CD14-positive monocyte (primary cell): ENCODE results near the gene ASNSD1. TPM values are rescaled to one million over a fixed set of nuclear protein-coding genes. Genes with fewer than 3 reads are reported as not detected.

Source experiments
- DNase-seq, 3 donors: peaks; one replicate each; pipeline ENCODE4 v3.0.0-alpha.2; 2011 to 2022
- H2AFZ ChIP-seq: 2 replicates; pipeline ENCODE4 v1.6.0; 2012; ENCODE audit warnings: mild to moderate bottlenecking, low read depth, low read length, inconsistent platforms; ENCODE audit not compliant: insufficient read depth, poor library complexity, severe bottlenecking
- H3K27ac ChIP-seq, 2 donors: 1 replicate in 1 of 2; 2 replicates in 1 of 2; pipeline ENCODE4 v1.5.1; 2012 to 2013; ENCODE audit warnings: low read length in 2 of 2, control low read depth in 1 of 2, inconsistent platforms in 1 of 2, low read depth in 1 of 2, mild to moderate bottlenecking in 1 of 2
- H3K27me3 ChIP-seq, 2 donors: one replicate each; pipeline versions ENCODE4 v1.6.0 to v1.6.1; 2011 to 2013; ENCODE audit warnings: low read length in 2 of 2; ENCODE audit not compliant: control insufficient read depth in 2 of 2, insufficient read depth in 2 of 2
- H3K36me3 ChIP-seq, 2 donors: replicated peaks in 1 of 2; 1 replicate in 1 of 2; 2 replicates in 1 of 2; pipeline versions ENCODE4 v1.5.1 to v1.6.1; 2012 to 2013; ENCODE audit warnings: low read length in 2 of 2, control low read depth in 1 of 2, inconsistent platforms in 1 of 2, mild to moderate bottlenecking in 1 of 2; ENCODE audit not compliant: insufficient read depth in 2 of 2, control insufficient read depth in 1 of 2
- H3K4me1 ChIP-seq, 2 donors: 1 replicate in 1 of 2; 2 replicates in 1 of 2; pipeline versions ENCODE4 v1.5.1 to v1.6.1; 2012 to 2013; ENCODE audit warnings: low read length in 2 of 2, control low read depth in 1 of 2, inconsistent platforms in 1 of 2, mild to moderate bottlenecking in 1 of 2, moderate library complexity in 1 of 2; ENCODE audit not compliant: insufficient read depth in 2 of 2, control insufficient read depth in 1 of 2
- H3K4me2 ChIP-seq: replicated peaks from 2 replicates; pipeline ENCODE3; 2012; ENCODE audit warnings: low read length, moderate library complexity, mild to moderate bottlenecking; ENCODE audit not compliant: poor library complexity, severe bottlenecking; ENCODE audit errors: extremely low read depth
- H3K4me3 ChIP-seq, 3 experiments: fragments of 200-600 bp in 1 of 3; sonication (generic) in 1 of 3; replicated peaks in 1 of 3; 1 replicate in 2 of 3; 2 replicates in 1 of 3; pipeline ENCODE4 v1.5.1; 2011 to 2013; ENCODE audit warnings: low read length in 3 of 3, mild to moderate bottlenecking in 3 of 3, control low read depth in 2 of 3, low read depth in 2 of 3, inconsistent platforms in 1 of 3, moderate library complexity in 1 of 3
- H3K79me2 ChIP-seq: 2 replicates; pipeline ENCODE4 v1.6.0; 2012; ENCODE audit warnings: mild to moderate bottlenecking, control low read depth, inconsistent platforms, low read length, moderate library complexity; ENCODE audit not compliant: insufficient read depth
- H3K9ac ChIP-seq: 2 replicates; pipeline ENCODE4 v1.6.0; 2017; ENCODE audit warnings: low read length, mild to moderate bottlenecking; ENCODE audit not compliant: insufficient read depth, poor library complexity, severe bottlenecking
- H3K9me3 ChIP-seq, 2 donors: replicated peaks in 1 of 2; 1 replicate in 1 of 2; 2 replicates in 1 of 2; pipeline versions ENCODE4 v1.5.1 to v1.6.1; 2012 to 2013; ENCODE audit warnings: low read length in 2 of 2, control low read depth in 1 of 2; ENCODE audit not compliant: control insufficient read depth in 1 of 2, insufficient read depth in 1 of 2
- H4K20me1 ChIP-seq: 2 replicates; pipeline ENCODE4 v1.6.0; 2012; ENCODE audit warnings: mild to moderate bottlenecking, low read length, control low read depth, moderate library complexity; ENCODE audit not compliant: insufficient read depth
- H3K27ac Mint-ChIP-seq, 7 donors: one replicate each; pipeline ENCODE4 v1.8.0; 2020; ENCODE audit warnings: mild to moderate bottlenecking in 7 of 7, mixed read lengths in 7 of 7, moderate library complexity in 6 of 7, inconsistent platforms in 2 of 7
- H3K27me3 Mint-ChIP-seq, 3 donors: one replicate each; pipeline ENCODE4 v1.8.0; 2021 to 2022; ENCODE audit warnings: low read depth in 3 of 3, mild to moderate bottlenecking in 3 of 3, mixed read lengths in 3 of 3, moderate library complexity in 3 of 3, inconsistent platforms in 1 of 3
- H3K36me3 Mint-ChIP-seq, 2 donors: one replicate each; pipeline ENCODE4 v1.8.0; 2020; ENCODE audit warnings: mixed read lengths in 2 of 2, inconsistent platforms in 1 of 2, mild to moderate bottlenecking in 1 of 2
- H3K4me1 Mint-ChIP-seq: one replicate; pipeline ENCODE4 v1.8.0; 2020; ENCODE audit warnings: mild to moderate bottlenecking, mixed read lengths
- H3K4me3 Mint-ChIP-seq, 2 donors: one replicate each; pipeline ENCODE4 v1.8.0; 2020; ENCODE audit warnings: mild to moderate bottlenecking in 2 of 2, mixed read lengths in 2 of 2, moderate library complexity in 1 of 2
- H3K9me3 Mint-ChIP-seq, 7 donors: one replicate each; pipeline ENCODE4 v1.8.0; 2020 to 2022; ENCODE audit warnings: mixed read lengths in 7 of 7, mild to moderate bottlenecking in 6 of 7, moderate library complexity in 6 of 7, inconsistent platforms in 2 of 7
- CTCF ChIP-seq: fragments of 200-600 bp; IDR thresholded peaks from one replicate; pipeline ENCODE4 v1.8.0; 2022; ENCODE audit warnings: antibody characterized with exemption, mild to moderate bottlenecking
- WGBS: methylation state at CpG from one replicate; pipeline ENCODE4 v1.1.5; 2013; ENCODE audit warnings: missing lambda C conversion rate; ENCODE audit not compliant: insufficient coverage; 5-methylcytosine and 5-hydroxymethylcytosine counted together
- intact Hi-C, 2 donors: fragments of 100-400 bp; cut with micrococcal nuclease; formaldehyde crosslinking; loops; one replicate each; pipeline versions ENCODE4 v1.15.0 to v1.15.1; 2023
- polyA plus RNA-seq, 3 donors: library from polyadenylated mRNA; depleted of rRNA in 1 of 3; unstranded in 2 of 3; stranded (reverse) in 1 of 3; fragments of 300-500 nt in 2 of 3; fragments of >200 nt in 1 of 3; fragmentation: Illumina TruSeq in 2 of 3; gene quantifications; 1 replicate in 2 of 3; 2 replicates in 1 of 3; pipeline ENCODE4 v1.2.3, GENCODE V29; 2012 to 2021

Gene ASNSD1
- polyA plus RNA-seq, 3 donors: 8.6 to 27.1 (median 26.6) TPM

GRCh38 chr2:189696223-189696622, 35.0 kb downstream of the ASNSD1 start:
- H3K27ac Mint-ChIP-seq: no peak overlapping the region
- no CpG with 5 or more reads among the region's 3 CpGs for WGBS

GRCh38 chr2:189698020-189698887, 37.0 kb downstream of the ASNSD1 start:
- intact Hi-C loops: loop anchor here in 1 of 2 donors (5.0 kb wide), 1 partner anchor 36 kb away; the partner anchor contains the start of gene ASNSD1
- peak overlapping the region in 1 of 2 donors; percentile 11 for H3K4me3 Mint-ChIP-seq
- H2AFZ ChIP-seq: peak overlapping the region; percentile 6

More at GRCh38 chr2:189696223-189696622, 35.0 kb downstream of the ASNSD1 start:
- Histone ChIP-seq H3K4me3 (no peak overlapping the region), H2AFZ (no peak overlapping the region), H3K4me2 (no peak overlapping the region), H3K9me3 (no peaks in the 10 kb centered on the region), H3K9ac (no peak overlapping the region), H3K4me1 (no peaks in the 10 kb centered on the region), H3K27ac (no peak overlapping the region), H3K27me3 (no peaks in the 10 kb centered on the region), H3K79me2 (no peaks in the 10 kb centered on the region), H4K20me1 (no peaks in the 10 kb centered on the region), H3K36me3 (no peaks in the 10 kb centered on the region)
- peaks cover 2% of the 10 kb centered on the region for H3K4me1 Mint-ChIP-seq
- DNase-seq: no peak
- H3K27me3 Mint-ChIP-seq: no peaks in the 10 kb centered on the region
- H3K4me3 Mint-ChIP-seq: no peak overlapping the region
- intact Hi-C loops: loop anchor here in 1 of 2 donors (5.0 kb wide), 1 partner anchor 34 kb away; the partner anchor contains the start of gene ASNSD1
- TF ChIP-seq CTCF: no peak
- peaks cover 4 to 6% of the 10 kb centered on the region in 2 donors for H3K36me3 Mint-ChIP-seq
- H3K9me3 Mint-ChIP-seq: no peaks in the 10 kb centered on the region

More at GRCh38 chr2:189698020-189698887, 37.0 kb downstream of the ASNSD1 start:
- Histone ChIP-seq H3K4me2 (peak overlapping the region; percentile 29), H4K20me1 (no peaks in the 10 kb centered on the region), H3K9ac (no peak overlapping the region), H3K36me3 (no peaks in the 10 kb centered on the region), H3K4me3 (no peak overlapping the region), H3K79me2 (no peaks in the 10 kb centered on the region), H3K27ac (no peak overlapping the region), H3K27me3 (no peaks in the 10 kb centered on the region), H3K4me1 (no peaks in the 10 kb centered on the region), H3K9me3 (no peaks in the 10 kb centered on the region)
- Mint-ChIP-seq H3K36me3 (peaks cover 4 to 6% of the 10 kb centered on the region in 2 donors), H3K9me3 (no peaks in the 10 kb centered on the region), H3K4me1 (peaks cover 2% of the 10 kb centered on the region), H3K27me3 (no peaks in the 10 kb centered on the region), H3K27ac (no peak overlapping the region)
- TF ChIP-seq CTCF: peak; percentile 89
- peak; percentile 21 to 72 (median 43) for DNase-seq
- WGBS: no CpG with 5 or more reads among the region's 6 CpGs
